Neural crest cell (in vitro differentiated cells): ENCODE results near the gene SSRP1. TPM values are rescaled to one million over a fixed set of nuclear protein-coding genes. Genes with fewer than 3 reads are reported as not detected.

Experiments
- DNase-seq: peaks from one replicate; pipeline ENCODE4 v3.0.0; 2021; ENCODE audit warnings: low read depth, mixed read lengths, low spot score
- H3K27ac Mint-ChIP-seq: one replicate; pipeline ENCODE4 v1.8.0; 2021; ENCODE audit warnings: mild to moderate bottlenecking, mixed read lengths; ENCODE audit not compliant: unreplicated experiment
- H3K27me3 Mint-ChIP-seq: 2 replicates; pipeline ENCODE4 v1.8.0; 2021; ENCODE audit warnings: low read depth, mild to moderate bottlenecking, mixed read lengths
- H3K36me3 Mint-ChIP-seq: 2 replicates; pipeline ENCODE4 v1.8.0; 2021; ENCODE audit warnings: low read depth, mild to moderate bottlenecking, mixed read lengths
- H3K4me1 Mint-ChIP-seq: 2 replicates; pipeline ENCODE4 v1.8.0; 2021; ENCODE audit warnings: mixed read lengths
- H3K4me3 Mint-ChIP-seq: one replicate; pipeline ENCODE4 v1.8.0; 2021; ENCODE audit warnings: mild to moderate bottlenecking, mixed read lengths
- H3K9me3 Mint-ChIP-seq: 2 replicates; pipeline ENCODE4 v1.8.0; 2021; ENCODE audit warnings: mixed read lengths
- total RNA-seq: library from RNA; stranded (reverse); gene quantifications from 2 replicates; pipeline ENCODE4 v1.2.1, GENCODE V29; 2021
- TF ChIP-seq, protein P1 (sequence below): fragments of 200-600 bp; sonication (generic); conservative IDR thresholded peaks from 2 replicates; pipeline ENCODE4 v1.5.0; 2021; ENCODE audit warnings: antibody characterized with exemption, mild to moderate bottlenecking

The SSRP1 gene
- total RNA-seq, 1 donor from 2014 or later, result 280 TPM

DNA sequence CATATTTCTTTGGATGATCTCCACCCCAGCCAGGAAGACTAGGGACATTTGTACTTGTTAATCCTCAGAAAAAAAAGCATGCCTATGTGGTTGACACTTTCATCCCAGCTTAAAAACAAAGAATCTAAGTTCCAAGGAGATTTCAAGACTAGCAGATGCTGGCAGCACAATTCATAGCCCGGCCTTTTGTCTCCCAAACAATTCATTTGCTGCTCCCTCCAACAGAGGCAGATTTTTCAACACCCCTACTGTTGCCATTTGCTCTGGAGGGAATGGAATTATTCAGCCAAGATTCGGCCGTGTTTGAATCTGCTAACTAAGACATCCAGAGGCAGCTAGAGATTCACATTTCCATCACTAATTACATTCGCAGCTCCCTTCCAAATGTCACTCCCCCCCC lies 17.8 kb upstream of the SSRP1 start:
- Mint-ChIP-seq H3K4me3 (no peak overlapping the region), H3K4me1 (peaks cover 28% of the 10 kb centered on the region), H3K9me3 (peaks cover 5% of the 10 kb centered on the region), H3K36me3 (peaks cover 5% of the 10 kb centered on the region), H3K27ac (peak overlapping the region; percentile 21), H3K27me3 (peaks cover 4% of the 10 kb centered on the region)
- TF ChIP-seq, protein P1, sequence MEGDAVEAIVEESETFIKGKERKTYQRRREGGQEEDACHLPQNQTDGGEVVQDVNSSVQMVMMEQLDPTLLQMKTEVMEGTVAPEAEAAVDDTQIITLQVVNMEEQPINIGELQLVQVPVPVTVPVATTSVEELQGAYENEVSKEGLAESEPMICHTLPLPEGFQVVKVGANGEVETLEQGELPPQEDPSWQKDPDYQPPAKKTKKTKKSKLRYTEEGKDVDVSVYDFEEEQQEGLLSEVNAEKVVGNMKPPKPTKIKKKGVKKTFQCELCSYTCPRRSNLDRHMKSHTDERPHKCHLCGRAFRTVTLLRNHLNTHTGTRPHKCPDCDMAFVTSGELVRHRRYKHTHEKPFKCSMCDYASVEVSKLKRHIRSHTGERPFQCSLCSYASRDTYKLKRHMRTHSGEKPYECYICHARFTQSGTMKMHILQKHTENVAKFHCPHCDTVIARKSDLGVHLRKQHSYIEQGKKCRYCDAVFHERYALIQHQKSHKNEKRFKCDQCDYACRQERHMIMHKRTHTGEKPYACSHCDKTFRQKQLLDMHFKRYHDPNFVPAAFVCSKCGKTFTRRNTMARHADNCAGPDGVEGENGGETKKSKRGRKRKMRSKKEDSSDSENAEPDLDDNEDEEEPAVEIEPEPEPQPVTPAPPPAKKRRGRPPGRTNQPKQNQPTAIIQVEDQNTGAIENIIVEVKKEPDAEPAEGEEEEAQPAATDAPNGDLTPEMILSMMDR, result no peak
- DNase-seq, result no peak

DNA sequence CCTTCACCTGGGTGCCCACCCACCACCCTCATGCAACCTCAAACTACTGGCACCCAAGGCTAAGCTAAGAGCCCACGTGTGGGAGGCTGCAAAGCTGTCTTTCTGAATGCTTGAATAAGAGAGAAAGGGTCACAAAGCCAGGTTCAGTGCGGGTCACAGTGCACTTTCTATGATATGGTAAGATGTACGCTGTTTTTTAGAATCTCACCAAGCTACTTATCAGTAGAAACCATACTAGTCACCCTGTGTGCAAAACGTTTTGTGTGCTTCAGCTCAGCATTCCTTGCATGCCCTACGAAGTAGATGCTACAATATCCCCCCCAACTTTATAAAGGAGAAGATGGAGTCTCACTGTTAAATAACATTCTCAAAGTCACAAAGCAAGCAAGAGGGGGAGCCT lies 17.3 kb upstream of the SSRP1 start:
- Mint-ChIP-seq H3K27me3 (peaks cover 4% of the 10 kb centered on the region), H3K9me3 (peaks cover 5% of the 10 kb centered on the region), H3K4me1 (peaks cover 28% of the 10 kb centered on the region), H3K36me3 (peaks cover 5% of the 10 kb centered on the region), H3K4me3 (no peak overlapping the region), H3K27ac (peak overlapping the region; percentile 21)
- no peak for DNase-seq
- TF ChIP-seq, protein P1, result no peak

GRCh38 chr11:57349491-57350274 lies 14.0 kb upstream of the SSRP1 start:
- TF ChIP-seq, protein P1, result peak; percentile 92
- DNase-seq, result peak; percentile 86
- H3K4me3 Mint-ChIP-seq, result no peak overlapping the region
- H3K27ac Mint-ChIP-seq, result peak overlapping the region; percentile 47
- H3K27me3 Mint-ChIP-seq, result no peaks in the 10 kb centered on the region
- H3K4me1 Mint-ChIP-seq, result peaks cover 33% of the 10 kb centered on the region
- H3K36me3 Mint-ChIP-seq, result peaks cover 5% of the 10 kb centered on the region
- H3K9me3 Mint-ChIP-seq, result peaks cover 5% of the 10 kb centered on the region

DNA sequence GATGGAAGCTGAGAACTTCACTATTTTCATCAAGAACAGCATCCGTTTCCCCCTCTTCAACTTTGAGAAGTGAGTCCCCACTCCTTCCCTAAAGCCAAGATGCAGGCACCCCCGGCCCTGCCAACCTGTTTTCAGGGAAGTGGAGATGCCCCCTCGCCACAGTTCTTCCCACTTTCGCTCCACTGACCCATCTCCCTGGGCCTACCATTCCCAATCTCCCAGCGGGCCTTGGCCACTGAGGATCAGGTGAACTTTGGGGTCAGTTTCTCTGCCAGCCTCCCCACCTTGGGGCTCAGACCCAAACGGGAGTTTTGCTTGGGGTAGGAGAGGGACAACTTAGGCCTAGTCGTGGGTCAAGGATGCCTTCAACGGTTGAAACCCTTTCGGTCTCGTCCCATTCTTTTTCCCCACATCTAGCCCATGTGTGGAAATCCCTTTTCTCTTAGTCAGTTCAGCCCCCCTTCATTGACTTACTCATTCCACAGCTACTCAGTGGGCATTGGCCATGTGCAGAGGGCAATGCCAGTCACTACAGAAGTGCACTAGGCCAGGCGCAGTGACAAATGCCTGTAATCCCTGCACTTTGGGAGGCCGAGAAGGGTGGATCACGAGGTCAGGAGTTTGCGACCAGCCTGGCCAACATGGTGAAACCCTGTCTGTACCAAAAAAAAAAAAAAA lies 13.1 kb upstream of the SSRP1 start:
- H3K36me3 Mint-ChIP-seq, result peaks cover 5% of the 10 kb centered on the region
- no peaks in the 10 kb centered on the region for H3K27me3 Mint-ChIP-seq
- no peak overlapping the region for H3K4me3 Mint-ChIP-seq
- no peak overlapping the region for H3K27ac Mint-ChIP-seq
- peaks cover 5% of the 10 kb centered on the region for H3K9me3 Mint-ChIP-seq
- DNase-seq, result no peak
- TF ChIP-seq, protein P1, result no peak
- peaks cover 28% of the 10 kb centered on the region for H3K4me1 Mint-ChIP-seq

DNA sequence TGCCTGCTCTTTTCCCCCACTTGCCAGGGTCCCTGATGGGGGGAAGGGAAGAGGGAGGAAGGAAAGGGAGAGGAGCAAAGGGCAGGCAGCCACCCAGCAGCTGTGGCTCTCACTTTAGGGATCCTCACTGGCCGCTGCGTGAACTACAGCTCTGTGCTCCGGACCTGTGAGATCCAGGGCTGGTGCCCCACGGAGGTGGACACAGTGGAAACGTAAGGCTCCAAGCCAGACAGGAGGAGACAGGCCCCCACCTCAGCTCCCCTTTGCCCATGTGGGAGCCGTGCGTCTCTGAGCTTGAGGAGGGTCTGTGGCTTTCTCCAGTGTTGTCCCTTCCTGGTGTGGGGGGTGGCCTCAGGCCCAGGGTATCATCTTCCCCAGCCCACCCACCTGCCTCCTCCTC lies 12.4 kb upstream of the SSRP1 start:
- H3K4me3 Mint-ChIP-seq, result no peak overlapping the region
- no peaks in the 10 kb centered on the region for H3K27me3 Mint-ChIP-seq
- TF ChIP-seq, protein P1, result no peak
- peaks cover 5% of the 10 kb centered on the region for H3K36me3 Mint-ChIP-seq
- no peak for DNase-seq
- H3K4me1 Mint-ChIP-seq, result peaks cover 24% of the 10 kb centered on the region
- no peak overlapping the region for H3K27ac Mint-ChIP-seq
- peaks cover 5% of the 10 kb centered on the region for H3K9me3 Mint-ChIP-seq
